NCI-H460 (cell line): ENCODE data around the gene RNF183. TPM values are rescaled to one million over a fixed set of nuclear protein-coding genes. Genes with fewer than 3 reads are reported as not detected.
A peak's percentile ranks its signal among the peaks of the same experiment; 100 is the strongest.
"Not testable (repeated sequence)": the region's sequence is repeated elsewhere in the genome, so short reads cannot be mapped to it uniquely, and the experiment has no call there.

ENCODE experiments used
- DNase-seq: peaks from one replicate; pipeline ENCODE4 v3.0.0-alpha.2; 2016; ENCODE audit warnings: low read depth; ENCODE audit errors: extremely low read depth
- total RNA-seq: library from RNA; depleted of rRNA; stranded (reverse); fragments of >200 nt; shearing (Covaris generic); gene quantifications from 2 replicates; pipeline ENCODE4 v1.2.3, GENCODE V29; 2014

The RNF183 gene
- total RNA-seq, 1 experiment from 2014 or later, result 0.32 TPM

DNA sequence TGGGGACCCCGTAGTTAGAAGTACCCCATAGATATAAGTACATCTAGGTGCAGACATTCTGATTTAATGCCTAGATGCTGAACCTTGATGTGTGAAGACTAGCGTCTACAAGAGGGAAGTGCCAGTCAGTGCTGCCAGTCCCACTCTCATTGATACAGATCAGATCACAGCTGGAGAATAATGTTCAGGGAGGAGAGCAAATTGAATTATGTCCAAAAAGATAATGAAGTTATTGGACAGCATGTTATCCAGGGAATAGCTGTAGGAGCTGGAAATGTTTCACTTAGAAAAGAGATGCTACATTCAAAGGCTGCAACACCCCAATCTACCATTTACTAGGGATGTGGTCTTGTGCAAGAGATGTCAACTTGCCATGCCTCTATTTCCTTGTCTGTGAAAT lies 15.9 kb upstream of the RNF183 start:
- no peak for DNase-seq

GRCh38 chr9:113317777-113318176 lies 14.6 kb upstream of the RNF183 start:
- no peak for DNase-seq

DNA sequence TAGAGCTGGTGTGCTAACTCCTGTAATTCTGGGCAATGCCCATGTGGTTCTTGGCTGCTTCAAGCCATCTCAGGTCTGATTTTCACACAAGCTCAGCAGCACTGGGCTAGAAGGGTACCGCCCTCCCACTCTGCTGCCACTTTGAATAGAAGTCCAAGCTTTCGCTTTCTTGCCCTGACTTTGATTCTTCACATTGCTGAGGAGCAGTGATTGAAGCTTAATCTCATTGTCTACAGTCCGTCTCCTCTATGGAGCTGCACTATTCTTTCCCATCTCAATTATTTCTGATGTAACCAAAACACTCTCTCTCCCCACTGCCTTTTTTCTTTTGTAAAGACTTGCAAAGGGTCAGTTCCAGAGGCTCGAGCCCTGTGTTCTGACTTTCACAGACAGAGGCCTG lies 12.9 kb upstream of the RNF183 start:
- no peak for DNase-seq

DNA sequence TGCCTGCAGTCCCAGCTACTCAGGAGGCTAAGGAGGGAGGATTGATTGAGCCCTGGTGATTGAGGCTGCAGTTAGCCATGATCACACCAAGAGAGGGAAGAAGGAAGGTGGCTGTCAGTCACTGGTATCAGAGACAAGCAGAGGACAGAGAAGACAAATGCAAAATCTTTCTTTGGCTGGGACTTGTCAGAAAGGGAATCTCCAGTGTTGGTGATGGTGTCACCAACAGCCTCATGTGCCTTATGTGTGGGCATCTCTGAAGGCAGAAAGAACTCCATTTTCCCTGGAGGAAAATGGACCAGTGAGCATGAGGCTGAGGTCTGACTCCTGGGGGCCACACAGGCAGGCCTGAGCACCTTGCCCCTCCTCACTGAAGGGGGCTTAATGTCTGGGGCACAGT lies 12.1 kb upstream of the RNF183 start:
- no peak for DNase-seq

DNA sequence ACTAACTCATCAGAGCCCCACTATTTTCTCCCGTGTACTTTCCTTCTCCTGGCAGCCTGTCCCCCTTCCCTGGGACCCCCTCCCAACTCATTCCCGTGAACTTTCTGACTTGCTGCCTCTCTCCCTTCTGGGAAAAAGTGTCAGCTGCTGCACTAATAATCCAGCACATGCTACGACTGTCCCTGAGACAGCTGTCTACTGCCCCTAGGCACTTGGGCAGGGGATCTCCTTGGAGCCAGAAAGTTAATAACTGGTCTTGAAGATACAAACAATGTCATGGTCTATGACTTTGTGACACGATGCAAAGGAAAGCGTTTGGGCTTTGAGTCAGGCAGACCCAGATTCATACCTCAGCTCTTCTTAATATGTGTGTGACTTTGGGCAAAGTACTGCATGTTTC lies 10.1 kb upstream of the RNF183 start:
- no peak for DNase-seq

DNA sequence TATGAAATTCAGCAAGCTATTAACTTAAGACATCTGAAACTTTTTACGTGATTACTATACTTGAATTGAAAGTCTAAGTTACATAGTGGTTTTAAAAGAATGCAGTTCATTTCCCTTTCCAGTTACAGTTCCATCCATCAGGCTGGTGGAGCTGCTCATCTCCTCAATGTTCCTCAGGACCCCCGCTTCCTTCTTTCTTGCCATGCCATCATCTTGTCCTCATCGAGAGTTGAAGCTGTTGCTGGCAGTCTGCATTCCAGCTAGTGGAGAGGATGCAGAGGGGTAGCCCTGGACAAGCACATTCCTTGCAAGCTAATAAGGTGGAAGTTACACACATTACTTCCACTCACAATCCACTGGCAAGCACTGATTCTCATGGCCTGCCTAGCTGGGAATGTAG lies 8.8 kb upstream of the RNF183 start:
- DNase-seq, result no peak

GRCh38 chr9:113310538-113310937 lies 7.4 kb upstream of the RNF183 start:
- no peak for DNase-seq

GRCh38 chr9:113309204-113309813 lies 6.1 kb upstream of the RNF183 start:
- peak; percentile 49 for DNase-seq

GRCh38 chr9:113307396-113307975 lies 4.3 kb upstream of the RNF183 start:
- DNase-seq, result no peak

- no peak for DNase-seq
These were observed 3.4 kb upstream of the RNF183 start for GRCh38 chr9:113306566-113306965.

DNA sequence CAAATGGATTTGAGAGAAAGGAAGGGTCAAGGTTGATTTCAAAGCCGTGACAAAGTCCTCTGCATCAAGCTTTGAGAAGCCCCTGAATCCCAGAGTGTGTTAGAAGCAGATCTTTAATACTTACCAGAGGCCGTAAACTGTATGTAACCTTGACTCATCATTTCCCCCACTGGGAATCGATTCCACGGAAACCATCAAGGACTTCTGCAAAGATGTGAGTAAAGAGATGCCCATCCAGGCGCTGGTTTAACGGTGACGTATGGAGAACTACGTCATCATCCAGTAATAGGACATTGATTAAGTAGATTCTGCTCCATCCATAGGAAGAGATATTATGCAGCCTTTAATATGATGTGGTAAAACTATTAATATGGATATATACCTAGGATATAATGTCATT lies 1.6 kb downstream of the RNF183 start:
- no peak for DNase-seq

- DNase-seq, result no peak
These were observed 3.3 kb downstream of the RNF183 start for GRCh38 chr9:113299800-113300292.

GRCh38 chr9:113298924-113299770 lies 4.0 kb downstream of the RNF183 start:
- no peak for DNase-seq

DNA sequence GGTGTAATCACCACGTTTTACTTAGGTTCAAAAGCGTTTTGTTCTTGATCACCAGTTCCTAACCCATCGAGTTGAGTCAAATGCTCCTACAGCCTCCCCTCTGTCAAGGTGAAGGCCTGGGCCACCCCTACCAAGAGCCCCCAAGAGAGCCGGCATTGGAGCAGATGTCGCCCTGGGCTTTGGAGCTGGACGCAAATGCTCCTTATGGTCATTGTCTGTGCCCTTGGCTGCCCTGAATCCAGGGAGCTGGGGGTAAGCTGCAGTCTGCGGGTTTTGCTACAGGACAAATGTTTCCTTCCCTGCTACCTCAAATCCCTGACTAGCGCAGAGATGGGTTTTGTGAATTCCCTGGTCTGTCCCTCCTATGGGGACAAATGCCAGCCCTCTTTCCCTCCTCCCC lies 4.9 kb downstream of the RNF183 start:
- DNase-seq, result no peak

DNA sequence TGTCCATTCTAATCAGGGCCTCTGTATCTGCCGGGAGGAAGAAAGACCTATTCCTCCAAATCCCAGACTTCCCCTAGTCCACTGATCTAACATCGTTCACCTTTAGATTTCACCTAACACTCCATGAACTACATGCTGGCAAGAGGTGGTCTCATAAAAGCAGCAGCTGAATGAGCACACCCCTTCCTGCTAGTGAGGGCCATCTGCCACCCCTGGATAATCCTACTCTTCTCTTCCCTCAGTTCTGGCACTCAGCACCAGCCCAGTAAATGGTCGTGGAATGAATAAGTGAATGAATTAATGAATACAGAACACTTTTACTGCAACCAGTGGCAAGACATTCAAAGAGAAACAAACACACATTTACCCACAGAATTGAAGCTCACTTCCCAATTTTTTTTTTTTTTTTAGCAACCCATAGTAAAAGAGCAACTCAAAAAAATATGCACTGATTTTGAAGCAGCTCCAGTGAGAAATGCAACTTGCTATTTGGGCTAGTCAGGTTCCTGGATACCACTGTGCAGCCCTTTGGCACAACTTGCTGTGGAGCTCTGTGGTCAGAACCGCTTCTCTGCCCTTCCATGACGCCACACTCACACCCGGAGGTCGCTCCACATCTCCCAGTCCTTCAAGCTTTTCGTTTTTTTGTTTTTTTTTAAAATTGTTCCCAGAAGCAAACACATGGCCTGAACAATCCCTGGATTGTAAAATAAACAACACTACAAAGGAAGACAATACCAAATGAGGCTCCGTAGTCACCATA lies 6.2 kb downstream of the RNF183 start:
- no peak for DNase-seq

DNA sequence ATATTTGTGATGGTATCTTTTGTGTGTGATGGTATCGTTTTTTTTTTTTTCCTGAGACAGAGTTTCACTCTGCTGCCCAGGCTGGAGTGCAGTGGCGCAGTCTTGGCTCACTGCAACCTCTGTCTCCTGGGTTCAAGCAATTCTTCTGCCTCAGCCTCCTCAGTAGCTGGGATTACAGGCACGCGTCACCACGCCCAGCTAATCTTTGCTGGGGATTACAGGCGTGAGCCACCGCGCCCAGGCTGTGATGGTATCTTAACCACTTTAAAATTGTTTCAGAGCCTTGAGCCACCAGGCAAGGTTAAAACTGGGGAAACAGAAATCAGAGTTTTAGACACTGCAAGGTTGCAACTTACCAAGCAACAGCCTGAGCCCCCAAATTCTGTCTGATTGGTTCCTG lies 6.9 kb downstream of the RNF183 start:
- not testable (repeated sequence) for DNase-seq

DNA sequence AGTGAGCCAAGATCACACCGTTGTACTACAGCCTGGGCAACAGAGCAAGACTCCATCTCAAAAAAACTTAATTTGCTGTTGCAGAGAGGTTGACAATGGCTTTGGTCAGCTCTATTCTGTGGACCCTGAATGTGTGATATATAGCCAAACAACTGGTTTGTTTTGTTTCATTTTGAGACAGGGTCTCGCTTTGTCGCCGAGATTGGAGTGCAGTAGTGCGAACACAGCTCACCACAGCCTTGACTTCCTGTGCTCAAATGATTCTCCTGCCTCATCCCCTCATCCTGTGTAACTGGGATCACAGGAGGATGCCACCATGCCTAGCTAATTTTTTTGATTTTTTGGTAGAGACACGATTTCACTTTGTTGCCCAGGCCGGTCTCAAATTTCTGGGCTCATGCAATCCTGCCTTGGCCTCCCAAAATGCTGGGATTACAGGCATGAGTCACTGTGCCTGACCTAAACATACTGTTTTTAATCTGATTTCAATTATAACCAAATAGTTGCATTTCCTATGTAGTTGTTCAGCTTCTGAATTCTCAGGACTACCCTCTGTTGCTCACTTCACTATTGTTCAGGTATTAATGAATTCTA lies 9.8 kb downstream of the RNF183 start:
- no peak for DNase-seq

DNA sequence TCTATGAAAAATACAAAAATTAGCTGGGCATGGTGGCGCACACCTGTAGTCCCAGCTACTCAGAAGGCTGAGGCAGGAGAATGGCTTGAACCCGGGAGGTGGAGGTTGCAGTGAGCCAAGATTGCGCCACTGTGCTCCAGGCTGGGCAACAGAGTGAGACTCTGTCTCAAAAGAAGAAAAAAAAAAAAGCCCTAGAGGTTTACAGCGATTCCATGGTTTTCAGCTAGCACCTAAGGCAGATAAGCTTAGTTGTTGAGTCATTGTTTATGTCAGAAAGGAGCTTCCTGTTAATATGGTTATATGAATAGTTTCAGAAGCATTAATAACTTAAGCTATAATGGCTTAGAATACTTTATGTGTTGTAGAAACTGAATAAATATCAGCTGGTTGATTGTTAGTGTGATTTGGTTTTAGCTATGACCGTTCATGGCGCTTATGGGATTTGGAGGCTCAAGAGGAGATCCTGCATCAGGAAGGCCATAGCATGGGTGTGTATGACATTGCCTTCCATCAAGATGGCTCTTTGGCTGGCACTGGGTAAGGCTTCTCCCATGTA lies 13.0 kb downstream of the RNF183 start:
- DNase-seq, result no peak

DNA sequence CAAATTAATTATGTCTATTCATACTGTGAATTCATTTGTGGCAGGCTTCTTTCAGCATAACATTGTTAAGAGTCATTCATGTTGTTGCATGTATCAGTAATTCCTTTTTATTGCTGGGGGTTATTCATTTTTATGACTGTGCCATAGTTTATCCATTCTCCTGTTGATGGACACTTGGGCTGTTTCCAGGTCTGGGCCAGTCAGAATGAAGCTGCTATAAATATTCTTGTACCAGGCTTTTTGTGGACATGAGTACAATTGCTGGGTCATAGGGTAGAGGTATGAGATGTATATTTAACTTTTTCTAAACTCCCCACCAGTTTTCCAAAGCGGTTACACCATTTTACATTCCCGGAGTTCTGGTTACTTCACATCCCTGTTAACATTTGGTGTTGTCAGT lies 14.1 kb downstream of the RNF183 start:
- DNase-seq, result no peak

DNA sequence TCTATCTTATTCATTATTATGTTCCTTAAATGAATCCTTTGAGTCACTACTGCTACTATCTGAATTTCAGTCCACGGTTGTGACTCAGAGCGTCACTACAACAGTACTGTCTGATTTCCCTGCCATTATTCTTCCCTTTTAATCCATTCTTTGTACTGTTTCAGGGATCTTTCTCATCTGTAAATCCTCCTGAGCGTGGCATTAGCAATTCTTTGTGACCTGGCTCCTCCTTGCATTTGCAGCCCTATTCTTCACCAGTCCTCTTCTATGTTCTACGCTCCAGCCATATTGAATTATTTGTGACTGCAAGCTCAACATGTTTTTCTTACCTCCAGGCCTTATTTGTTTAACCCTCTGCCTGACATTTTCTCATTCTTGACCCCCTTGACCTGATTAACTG lies 21.8 kb downstream of the RNF183 start:
- no peak for DNase-seq
